Activated CD8-positive, alpha-beta memory T cell treated with anti-CD3 and anti-CD28 coated beads for 1 hour (primary cell): ENCODE measurements around the gene EIF5A2.
"Not testable (repeated sequence)": the region's sequence is repeated elsewhere in the genome, so short reads cannot be mapped to it uniquely, and the experiment has no call there.

Source experiments
- DNase-seq, 2 donors: peaks; one replicate each; pipeline ENCODE4 v3.0.0-alpha.2; 2020; ENCODE audit warnings: low read depth in 1 of 2; ENCODE audit errors: extremely low read depth in 1 of 2

EIF5A2 gene

DNA sequence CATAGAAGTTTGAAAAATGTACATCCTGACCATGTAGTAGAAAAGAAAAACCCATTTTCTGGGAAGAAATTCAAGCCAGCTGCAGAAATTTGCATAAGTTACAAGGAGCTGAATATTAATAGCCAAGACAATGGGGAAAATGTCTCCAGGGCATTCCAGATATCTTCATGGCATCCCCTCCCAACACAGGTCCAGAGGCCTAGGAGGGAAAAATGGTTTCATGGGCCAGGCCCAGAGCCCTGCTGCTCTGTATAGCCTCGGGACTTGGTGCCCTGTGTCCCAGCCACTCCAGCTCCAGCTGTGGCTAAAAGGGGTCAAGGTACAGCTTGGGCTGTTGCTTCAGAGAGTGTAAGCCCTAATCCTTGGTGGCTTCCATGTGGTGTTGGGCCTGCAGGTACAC is 11.2 kb downstream of the EIF5A2 start:
- not testable (repeated sequence) for DNase-seq

- DNase-seq: no peak
These were observed 11.7 kb downstream of the EIF5A2 start for GRCh38 chr3:170896781-170897180.

DNA sequence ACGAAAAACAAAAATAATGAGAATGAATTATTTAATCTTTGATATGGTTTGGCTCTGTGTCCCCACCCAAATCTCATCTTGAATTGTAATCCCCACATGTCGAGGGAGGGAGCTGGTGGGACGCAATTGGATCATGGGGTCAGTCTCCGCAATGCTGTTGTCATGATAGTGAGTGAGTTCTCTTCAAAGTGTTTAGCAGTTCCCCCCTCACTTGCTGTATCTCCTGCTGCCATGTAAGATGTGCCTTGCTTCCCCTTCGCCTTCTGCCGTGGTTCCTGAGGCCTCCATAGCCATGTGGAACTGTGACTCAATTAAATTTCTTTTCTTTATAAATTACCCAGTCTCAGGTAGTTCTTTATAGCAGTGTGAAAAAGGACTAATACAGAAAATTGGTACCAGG is 12.1 kb downstream of the EIF5A2 start:
- DNase-seq: not testable (repeated sequence)

DNA sequence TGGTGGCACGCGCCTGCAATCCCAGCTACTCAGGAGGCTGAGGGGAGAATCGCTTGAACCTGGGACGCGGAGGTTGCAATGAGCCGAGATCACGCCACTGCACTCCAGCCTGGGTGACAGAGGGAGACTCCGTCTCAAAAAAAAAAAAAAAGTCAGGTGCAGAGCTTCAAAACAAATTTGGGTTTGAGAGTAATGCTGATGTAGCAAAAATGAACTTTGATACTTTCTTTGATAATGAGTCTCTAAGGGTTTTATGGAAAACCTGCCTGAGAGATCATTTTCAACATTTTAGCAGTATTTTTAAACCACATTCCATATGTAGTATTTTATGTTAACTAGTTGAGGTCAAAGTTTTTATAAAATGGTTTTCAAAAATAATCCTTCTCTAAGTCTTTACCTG is 14.5 kb downstream of the EIF5A2 start:
- no peak for DNase-seq

GRCh38 chr3:170889630-170890029 is 18.8 kb downstream of the EIF5A2 start:
- DNase-seq: no peak

DNA sequence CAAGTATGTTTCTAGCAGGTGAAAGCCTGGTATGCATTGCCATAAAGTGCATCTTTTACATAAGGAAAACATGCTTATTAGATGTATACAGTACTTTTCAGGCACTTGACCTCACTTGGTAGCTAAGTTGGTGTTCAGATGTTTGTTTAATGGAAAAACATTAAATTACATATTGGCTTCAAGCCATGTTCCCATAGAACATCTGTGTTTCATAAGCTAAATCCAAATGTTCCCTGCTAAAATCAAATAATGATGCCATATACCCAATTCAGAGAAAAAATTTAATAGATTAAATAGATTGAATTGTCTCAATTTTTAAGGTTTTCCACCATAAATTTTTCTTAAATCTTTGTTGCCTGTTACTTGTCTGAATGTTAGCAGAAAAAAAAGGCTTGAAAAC is 19.3 kb downstream of the EIF5A2 start:
- DNase-seq: no peak

GRCh38 chr3:170884109-170884930 is 24.1 kb downstream of the EIF5A2 start:
- DNase-seq: not testable (repeated sequence)

DNA sequence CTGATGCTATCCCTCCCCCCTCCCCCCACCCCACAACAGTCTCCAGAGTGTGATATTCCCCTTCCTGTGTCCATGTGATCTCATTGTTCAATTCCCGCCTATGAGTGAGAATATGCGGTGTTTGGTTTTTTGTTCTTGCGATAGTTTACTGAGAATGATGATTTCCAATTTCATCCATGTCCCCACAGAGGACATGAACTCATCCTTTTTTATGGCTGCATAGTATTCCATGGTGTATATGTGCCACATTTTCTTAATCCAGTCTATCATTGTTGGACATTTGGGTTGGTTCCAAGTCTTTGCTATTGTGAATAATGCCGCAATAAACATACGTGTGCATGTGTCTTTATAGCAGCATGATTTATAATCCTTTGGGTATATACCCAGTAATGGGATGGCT is 29.7 kb downstream of the EIF5A2 start:
- not testable (repeated sequence) for DNase-seq

DNA sequence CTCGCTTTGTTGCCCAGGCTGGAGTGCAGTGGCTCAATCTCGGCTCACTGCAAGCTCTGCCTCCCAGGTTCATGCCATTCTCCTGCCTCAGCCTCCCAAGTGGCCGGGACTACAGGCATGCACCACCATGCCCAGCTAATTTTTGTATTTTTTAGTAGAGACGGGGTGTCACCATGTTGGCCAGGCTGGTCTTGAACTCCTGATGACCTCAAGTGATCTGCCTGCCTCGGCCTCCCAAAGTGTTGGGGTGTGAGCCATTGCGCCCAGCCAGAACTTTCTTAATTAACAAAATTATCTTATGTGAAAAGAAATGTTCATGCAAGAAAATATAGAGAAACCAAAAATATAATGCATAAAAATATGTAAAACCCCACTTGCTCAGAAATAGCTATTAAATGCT is 31.1 kb downstream of the EIF5A2 start:
- DNase-seq: not testable (repeated sequence)

DNA sequence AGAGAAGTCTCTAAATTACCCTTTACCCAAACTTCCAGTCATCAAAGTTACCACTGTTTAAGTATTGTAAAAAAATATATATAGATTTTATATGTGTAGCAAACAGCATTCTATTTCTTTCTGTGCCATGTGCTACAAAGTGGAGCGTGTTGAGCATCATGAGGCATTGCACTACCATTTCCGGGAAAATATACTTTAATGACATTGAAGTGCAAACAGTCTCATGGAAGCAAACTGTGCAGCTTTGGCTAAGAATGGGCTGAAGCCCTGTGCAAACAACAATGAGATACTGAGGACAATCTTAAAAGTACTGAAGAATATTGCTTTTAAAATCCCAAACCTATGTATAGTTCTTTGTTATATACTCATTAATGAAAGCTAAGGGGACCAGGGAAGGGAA is 31.9 kb downstream of the EIF5A2 start:
- DNase-seq: no peak

DNA sequence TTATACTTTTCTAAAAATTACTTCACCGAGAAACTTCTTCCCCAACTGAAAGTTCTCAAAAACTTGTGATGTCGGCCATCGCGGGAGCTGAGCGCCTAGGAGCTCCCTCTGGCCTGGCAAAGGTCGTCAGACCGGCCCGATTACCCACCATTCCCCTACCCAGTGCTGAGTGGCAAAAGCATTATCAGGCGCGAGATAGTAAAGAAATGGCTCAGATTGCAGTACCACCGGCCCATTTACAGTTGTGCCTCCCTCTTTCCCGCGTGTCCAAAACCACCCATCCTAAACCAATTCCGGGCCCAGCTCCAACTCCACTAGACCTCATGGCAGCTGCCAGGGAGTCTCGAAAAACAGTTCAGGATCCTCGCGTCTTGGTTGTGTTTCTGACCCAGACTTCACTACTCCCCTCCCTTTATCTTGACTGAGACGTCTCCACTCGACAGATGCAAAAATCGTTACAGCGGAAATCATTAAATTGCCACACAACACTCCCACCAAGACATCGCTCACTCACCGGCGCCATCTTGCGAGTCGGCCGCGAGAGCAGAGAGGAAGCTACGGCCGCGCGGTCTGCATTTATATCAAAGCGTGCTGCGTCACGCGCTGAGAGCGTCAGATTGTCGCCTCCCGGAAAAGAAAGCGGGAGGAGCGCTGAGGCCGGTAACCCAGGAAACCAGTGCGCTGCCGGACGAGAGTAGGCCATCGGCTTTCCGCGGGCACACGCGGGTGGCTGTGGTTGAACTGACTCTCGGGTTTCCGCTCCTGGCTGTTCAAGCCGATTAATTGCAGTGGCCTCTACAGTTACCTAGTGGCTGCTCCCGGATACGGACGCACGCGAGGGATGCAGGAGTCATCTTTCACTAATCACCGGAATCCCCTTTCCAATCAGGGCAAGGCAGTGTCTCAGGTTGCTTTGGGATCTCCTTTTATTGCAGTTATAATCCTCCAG is 38.5 kb downstream of the EIF5A2 start, which contains the start of gene RPL22L1:
Gene RPL22L1, minus strand, starts transcription at position 551 of the 949 bp plus-strand sequence. Its CDS starts 28 bp downstream, at position 523.
- DNase-seq: peak; percentile 84

GRCh38 chr3:170869239-170869590 is 39.2 kb downstream of the EIF5A2 start:
- DNase-seq: no peak

GRCh38 chr3:170868577-170869238 is 39.7 kb downstream of the EIF5A2 start:
- no peak for DNase-seq

DNA sequence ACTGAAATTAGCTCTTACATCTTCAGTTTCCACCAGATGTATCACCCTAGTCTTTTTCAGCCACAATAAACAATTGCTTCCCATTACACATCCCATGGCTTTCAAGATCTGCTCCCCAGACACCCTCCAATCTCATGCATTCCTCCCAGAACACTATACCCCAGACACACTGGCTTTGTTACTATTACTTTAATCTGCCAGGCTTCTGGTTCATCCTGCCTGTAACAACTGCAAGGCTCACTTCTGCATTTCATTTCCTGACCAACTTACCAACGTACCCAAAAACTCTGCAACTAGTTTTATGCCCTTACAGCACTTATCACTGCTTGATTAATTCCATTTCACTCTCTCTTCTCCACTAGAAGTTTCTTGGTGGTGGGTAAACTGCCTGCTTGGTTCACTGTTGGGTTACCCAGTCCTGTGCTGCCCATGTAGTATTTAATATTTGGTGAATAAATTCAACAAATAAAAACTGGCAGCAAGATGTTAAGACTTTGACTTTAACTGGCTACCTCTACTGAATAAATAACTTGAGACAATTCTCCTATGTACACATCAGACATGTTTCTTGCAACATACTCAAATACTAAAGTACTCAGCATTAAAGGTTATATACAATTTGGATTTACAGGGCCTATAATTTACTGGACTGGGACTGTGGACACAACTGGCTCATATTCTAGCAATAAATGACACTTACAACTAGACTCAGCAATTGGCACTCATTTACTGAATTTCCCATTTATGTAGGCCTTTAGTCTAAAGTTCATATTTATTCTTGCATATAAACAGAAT is 41.1 kb downstream of the EIF5A2 start:
- no peak for DNase-seq

DNA sequence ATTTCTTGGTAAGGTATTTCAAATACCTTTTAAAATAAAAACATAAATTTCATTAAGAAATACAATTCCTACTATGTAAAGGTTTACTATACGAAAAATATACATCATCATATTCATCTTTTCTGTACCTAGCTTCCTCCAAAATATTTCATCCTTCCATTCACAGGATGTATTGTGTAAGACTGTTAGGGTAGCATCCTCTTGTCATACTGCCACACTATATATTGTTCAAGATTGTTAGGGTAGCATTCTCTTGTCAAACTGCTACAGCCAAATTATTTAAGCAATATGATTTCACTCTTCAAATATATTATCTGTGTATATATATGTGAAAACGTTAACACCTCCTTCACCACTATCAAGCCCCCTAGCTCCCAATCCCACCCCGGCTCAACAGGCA is 41.9 kb downstream of the EIF5A2 start:
- no peak for DNase-seq

GRCh38 chr3:170865209-170866094 is 43.0 kb downstream of the EIF5A2 start:
- no peak for DNase-seq

- DNase-seq: no peak
These were observed 43.8 kb downstream of the EIF5A2 start for GRCh38 chr3:170864525-170865208.

- DNase-seq: no peak
These were observed 44.6 kb downstream of the EIF5A2 start for GRCh38 chr3:170863816-170864215.
